K562 (cell line): ENCODE results near the gene CACNB2. TPM values are rescaled to one million over a fixed set of nuclear protein-coding genes. Genes with fewer than 3 reads are reported as not detected.

Source experiments
- RBM25 ChIP-seq: fragments of 200-400 bp; formaldehyde crosslinking; IDR thresholded peaks from 2 replicates; pipeline ENCODE4 v1.6.1; 2018; ENCODE audit warnings: low read length, low read depth, moderate library complexity; ENCODE audit not compliant: severe bottlenecking
- polyA plus RNA-seq, 8 experiments: library from polyadenylated mRNA; depleted of rRNA in 4 of 8; stranded (reverse) in 5 of 8; unstranded in 3 of 8; fragments of >200 nt; fragmentation: Nextera tagmentation in 2 of 8; fragmentation: Illumina TruSeq in 1 of 8; extraction: Ambion mirVana in 2 of 8; extraction: Trizol in 1 of 8; gene quantifications; 2 replicates each; pipeline versions ENCODE4 v1.2.1 to v1.2.3, GENCODE V29; 2011 to 2014; ENCODE audit warnings: inconsistent platforms in 1 of 8, missing spikeins in 1 of 8
- total RNA-seq, 7 experiments: library from RNA; depleted of rRNA in 6 of 7; stranded (reverse); fragments of >200 nt in 6 of 7; fragmentation: Illumina TruSeq in 2 of 7; extraction: Trizol in 2 of 7; gene quantifications; 2 replicates each; pipeline versions ENCODE4 v1.2.1 to v1.2.3, GENCODE V29; 2011 to 2021; ENCODE audit warnings: low replicate concordance in 1 of 7
- TF ChIP-seq, protein P1 (sequence below): sonication (generic); formaldehyde crosslinking; IDR thresholded peaks from 2 replicates; pipeline ENCODE4 v1.8.1; 2022; ENCODE audit warnings: missing genetic modification reagents
- TF ChIP-seq, protein P2 (sequence below), 3 experiments: fragments of 200-800 bp in 1 of 3; fragments of 250-450 bp in 1 of 3; fragments of 450-650 bp in 1 of 3; sonication (Bioruptor Pico) in 1 of 3; sonication (Bioruptor generic) in 1 of 3; formaldehyde crosslinking in 1 of 3; IDR thresholded peaks; 2 replicates each; pipeline versions ENCODE4 v1.6.1 to v1.8.0; 2016 to 2022; ENCODE audit warnings: mild to moderate bottlenecking in 2 of 3, missing genetic modification characterization in 2 of 3, missing compliant biosample characterization in 1 of 3, moderate library complexity in 1 of 3
- TF ChIP-seq, protein P3 (sequence below): IDR thresholded peaks from 3 replicates; pipeline ENCODE4 v1.6.1; 2011; ENCODE audit warnings: borderline replicate concordance, mild to moderate bottlenecking; ENCODE audit not compliant: insufficient read length, insufficient read depth
- TF ChIP-seq, protein P4 (sequence below): fragments of 450-650 bp; IDR thresholded peaks from 2 replicates; pipeline ENCODE4 v1.6.1; 2017; ENCODE audit warnings: mild to moderate bottlenecking, moderate library complexity

The CACNB2 gene
- total and polyA plus RNA-seq, 9 of the 15 experiments (the other 6 are each of a cell fraction or from before 2014, with no cell fraction given): 1.8 to 2.2 TPM; not detected in 7

DNA sequence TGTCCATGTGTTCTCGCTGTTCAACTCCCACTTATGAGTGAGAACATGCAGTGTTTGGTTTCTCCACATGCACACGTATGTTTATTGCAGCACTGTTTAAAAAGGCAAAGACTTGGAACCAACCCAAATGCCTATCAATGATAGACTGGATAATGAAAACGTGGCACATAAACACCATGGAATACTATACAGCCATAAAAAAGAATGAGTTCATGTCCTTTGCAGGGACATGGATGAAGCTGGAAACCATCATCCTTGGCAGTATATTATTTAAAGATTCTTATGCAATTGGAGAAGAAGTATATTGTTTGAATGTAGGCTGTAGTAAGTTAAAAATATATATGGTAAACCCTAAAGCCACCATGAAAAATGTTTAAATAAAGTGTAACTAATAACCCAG is 7.2 kb upstream of the CACNB2 start (continued):
- TF ChIP-seq, protein P1, sequence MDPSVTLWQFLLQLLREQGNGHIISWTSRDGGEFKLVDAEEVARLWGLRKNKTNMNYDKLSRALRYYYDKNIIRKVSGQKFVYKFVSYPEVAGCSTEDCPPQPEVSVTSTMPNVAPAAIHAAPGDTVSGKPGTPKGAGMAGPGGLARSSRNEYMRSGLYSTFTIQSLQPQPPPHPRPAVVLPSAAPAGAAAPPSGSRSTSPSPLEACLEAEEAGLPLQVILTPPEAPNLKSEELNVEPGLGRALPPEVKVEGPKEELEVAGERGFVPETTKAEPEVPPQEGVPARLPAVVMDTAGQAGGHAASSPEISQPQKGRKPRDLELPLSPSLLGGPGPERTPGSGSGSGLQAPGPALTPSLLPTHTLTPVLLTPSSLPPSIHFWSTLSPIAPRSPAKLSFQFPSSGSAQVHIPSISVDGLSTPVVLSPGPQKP (CRISPR knock-in tag): no peak
- TF ChIP-seq, protein P2, sequence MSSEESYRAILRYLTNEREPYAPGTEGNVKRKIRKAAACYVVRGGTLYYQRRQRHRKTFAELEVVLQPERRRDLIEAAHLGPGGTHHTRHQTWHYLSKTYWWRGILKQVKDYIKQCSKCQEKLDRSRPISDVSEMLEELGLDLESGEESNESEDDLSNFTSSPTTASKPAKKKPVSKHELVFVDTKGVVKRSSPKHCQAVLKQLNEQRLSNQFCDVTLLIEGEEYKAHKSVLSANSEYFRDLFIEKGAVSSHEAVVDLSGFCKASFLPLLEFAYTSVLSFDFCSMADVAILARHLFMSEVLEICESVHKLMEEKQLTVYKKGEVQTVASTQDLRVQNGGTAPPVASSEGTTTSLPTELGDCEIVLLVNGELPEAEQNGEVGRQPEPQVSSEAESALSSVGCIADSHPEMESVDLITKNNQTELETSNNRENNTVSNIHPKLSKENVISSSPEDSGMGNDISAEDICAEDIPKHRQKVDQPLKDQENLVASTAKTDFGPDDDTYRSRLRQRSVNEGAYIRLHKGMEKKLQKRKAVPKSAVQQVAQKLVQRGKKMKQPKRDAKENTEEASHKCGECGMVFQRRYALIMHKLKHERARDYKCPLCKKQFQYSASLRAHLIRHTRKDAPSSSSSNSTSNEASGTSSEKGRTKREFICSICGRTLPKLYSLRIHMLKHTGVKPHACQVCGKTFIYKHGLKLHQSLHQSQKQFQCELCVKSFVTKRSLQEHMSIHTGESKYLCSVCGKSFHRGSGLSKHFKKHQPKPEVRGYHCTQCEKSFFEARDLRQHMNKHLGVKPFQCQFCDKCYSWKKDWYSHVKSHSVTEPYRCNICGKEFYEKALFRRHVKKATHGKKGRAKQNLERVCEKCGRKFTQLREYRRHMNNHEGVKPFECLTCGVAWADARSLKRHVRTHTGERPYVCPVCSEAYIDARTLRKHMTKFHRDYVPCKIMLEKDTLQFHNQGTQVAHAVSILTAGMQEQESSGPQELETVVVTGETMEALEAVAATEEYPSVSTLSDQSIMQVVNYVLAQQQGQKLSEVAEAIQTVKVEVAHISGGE (CRISPR knock-in tag; IDR thresholded peaks at IDR 0.05): no peak
- TF ChIP-seq, protein P3, sequence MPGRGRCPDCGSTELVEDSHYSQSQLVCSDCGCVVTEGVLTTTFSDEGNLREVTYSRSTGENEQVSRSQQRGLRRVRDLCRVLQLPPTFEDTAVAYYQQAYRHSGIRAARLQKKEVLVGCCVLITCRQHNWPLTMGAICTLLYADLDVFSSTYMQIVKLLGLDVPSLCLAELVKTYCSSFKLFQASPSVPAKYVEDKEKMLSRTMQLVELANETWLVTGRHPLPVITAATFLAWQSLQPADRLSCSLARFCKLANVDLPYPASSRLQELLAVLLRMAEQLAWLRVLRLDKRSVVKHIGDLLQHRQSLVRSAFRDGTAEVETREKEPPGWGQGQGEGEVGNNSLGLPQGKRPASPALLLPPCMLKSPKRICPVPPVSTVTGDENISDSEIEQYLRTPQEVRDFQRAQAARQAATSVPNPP: no peak
- TF ChIP-seq, protein P4, sequence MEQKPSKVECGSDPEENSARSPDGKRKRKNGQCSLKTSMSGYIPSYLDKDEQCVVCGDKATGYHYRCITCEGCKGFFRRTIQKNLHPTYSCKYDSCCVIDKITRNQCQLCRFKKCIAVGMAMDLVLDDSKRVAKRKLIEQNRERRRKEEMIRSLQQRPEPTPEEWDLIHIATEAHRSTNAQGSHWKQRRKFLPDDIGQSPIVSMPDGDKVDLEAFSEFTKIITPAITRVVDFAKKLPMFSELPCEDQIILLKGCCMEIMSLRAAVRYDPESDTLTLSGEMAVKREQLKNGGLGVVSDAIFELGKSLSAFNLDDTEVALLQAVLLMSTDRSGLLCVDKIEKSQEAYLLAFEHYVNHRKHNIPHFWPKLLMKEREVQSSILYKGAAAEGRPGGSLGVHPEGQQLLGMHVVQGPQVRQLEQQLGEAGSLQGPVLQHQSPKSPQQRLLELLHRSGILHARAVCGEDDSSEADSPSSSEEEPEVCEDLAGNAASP: no peak
- peak; percentile 42 for TF ChIP-seq RBM25
